Middle frontal gyrus (tissue), 1 donor: ENCODE measurements around the gene SHISA2.

Experiments used
- DNase-seq: peaks from one replicate; pipeline ENCODE4 v3.0.0-alpha.2; 2015; ENCODE audit warnings: low spot score; ENCODE audit errors: extremely low spot score

Gene SHISA2

GRCh38 chr13:26048741-26049140, 3.1 kb downstream of the SHISA2 start:
- no peak for DNase-seq

- DNase-seq = no peak
Measured at GRCh38 chr13:26047040-26047439, 4.8 kb downstream of the SHISA2 start.

- no peak for DNase-seq
Measured at GRCh38 chr13:26046639-26047038, 5.2 kb downstream of the SHISA2 start.

GRCh38 chr13:26045142-26045541, 6.7 kb downstream of the SHISA2 start:
- no peak for DNase-seq

GRCh38 chr13:26042785-26043184, 9.0 kb downstream of the SHISA2 start:
- DNase-seq = no peak

GRCh38 chr13:26041444-26041843, 10.4 kb downstream of the SHISA2 start:
- DNase-seq = no peak

- no peak for DNase-seq
Measured at GRCh38 chr13:26038931-26039475, 12.8 kb downstream of the SHISA2 start.

- DNase-seq = peak; percentile 52
Measured at GRCh38 chr13:26037302-26037701, 14.5 kb downstream of the SHISA2 start.

GRCh38 chr13:26036383-26036782, 15.4 kb downstream of the SHISA2 start:
- DNase-seq = no peak

GRCh38 chr13:26034018-26034417, 17.8 kb downstream of the SHISA2 start:
- DNase-seq = no peak

- DNase-seq = no peak
Measured at GRCh38 chr13:26030331-26030730, 21.5 kb downstream of the SHISA2 start.

GRCh38 chr13:26029581-26030136, 22.2 kb downstream of the SHISA2 start:
- DNase-seq = no peak

GRCh38 chr13:26026211-26026610, 25.6 kb downstream of the SHISA2 start:
- DNase-seq = no peak

GRCh38 chr13:26025771-26026170, 26.0 kb downstream of the SHISA2 start:
- no peak for DNase-seq

GRCh38 chr13:26025196-26025595, 26.6 kb downstream of the SHISA2 start:
- DNase-seq = no peak

- DNase-seq = no peak
Measured at GRCh38 chr13:26024558-26024957, 27.3 kb downstream of the SHISA2 start.

- no peak for DNase-seq
Measured at GRCh38 chr13:26022538-26023292, 29.1 kb downstream of the SHISA2 start.

- DNase-seq = no peak
Measured at GRCh38 chr13:26021956-26022355, 29.9 kb downstream of the SHISA2 start.

- no peak for DNase-seq
Measured at GRCh38 chr13:26021516-26021915, 30.3 kb downstream of the SHISA2 start.

- no peak for DNase-seq
Measured at GRCh38 chr13:26020891-26021290, 30.9 kb downstream of the SHISA2 start.

- DNase-seq = no peak
Measured at GRCh38 chr13:26019881-26020870, 31.6 kb downstream of the SHISA2 start.

- no peak for DNase-seq
Measured at GRCh38 chr13:26019251-26019650, 32.6 kb downstream of the SHISA2 start.
